HG03103 (cell line): ENCODE measurements around the gene SCGB1A1.
"Not testable (repeated sequence)": the region's sequence is repeated elsewhere in the genome, so short reads cannot be mapped to it uniquely, and the experiment has no call there.

Experiments used
- ATAC-seq: cut with Tn5 transposase; IDR thresholded peaks from one replicate; pipeline ENCODE4 v1.9.1; 2021; ENCODE audit warnings: low read depth; ENCODE audit not compliant: unreplicated experiment

Gene SCGB1A1, protein sequence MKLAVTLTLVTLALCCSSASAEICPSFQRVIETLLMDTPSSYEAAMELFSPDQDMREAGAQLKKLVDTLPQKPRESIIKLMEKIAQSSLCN

DNA sequence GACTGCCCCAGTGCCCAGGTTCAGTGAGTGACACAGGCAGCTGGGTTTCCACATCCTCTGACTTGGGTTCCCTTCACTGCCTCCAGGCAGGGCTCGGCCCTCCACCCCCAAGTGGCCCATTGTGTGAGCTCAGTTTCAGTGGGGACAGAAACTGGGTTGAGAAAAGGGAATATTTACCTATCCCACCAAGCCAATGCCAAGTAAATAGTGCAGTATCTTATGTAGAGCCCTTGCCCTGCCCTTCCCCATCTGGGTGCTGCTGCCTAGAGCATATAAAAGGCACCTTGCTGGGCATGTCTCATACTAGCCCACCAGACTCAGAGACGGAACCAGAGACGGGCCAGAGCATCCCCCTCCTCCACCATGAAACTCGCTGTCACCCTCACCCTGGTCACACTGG, at the start of gene SCGB1A1:
TSS of gene SCGB1A1 (plus strand) at position 301 of the 400 bp plus-strand sequence. CDS start at position 364, 63 bp downstream.
- no peak for ATAC-seq

DNA sequence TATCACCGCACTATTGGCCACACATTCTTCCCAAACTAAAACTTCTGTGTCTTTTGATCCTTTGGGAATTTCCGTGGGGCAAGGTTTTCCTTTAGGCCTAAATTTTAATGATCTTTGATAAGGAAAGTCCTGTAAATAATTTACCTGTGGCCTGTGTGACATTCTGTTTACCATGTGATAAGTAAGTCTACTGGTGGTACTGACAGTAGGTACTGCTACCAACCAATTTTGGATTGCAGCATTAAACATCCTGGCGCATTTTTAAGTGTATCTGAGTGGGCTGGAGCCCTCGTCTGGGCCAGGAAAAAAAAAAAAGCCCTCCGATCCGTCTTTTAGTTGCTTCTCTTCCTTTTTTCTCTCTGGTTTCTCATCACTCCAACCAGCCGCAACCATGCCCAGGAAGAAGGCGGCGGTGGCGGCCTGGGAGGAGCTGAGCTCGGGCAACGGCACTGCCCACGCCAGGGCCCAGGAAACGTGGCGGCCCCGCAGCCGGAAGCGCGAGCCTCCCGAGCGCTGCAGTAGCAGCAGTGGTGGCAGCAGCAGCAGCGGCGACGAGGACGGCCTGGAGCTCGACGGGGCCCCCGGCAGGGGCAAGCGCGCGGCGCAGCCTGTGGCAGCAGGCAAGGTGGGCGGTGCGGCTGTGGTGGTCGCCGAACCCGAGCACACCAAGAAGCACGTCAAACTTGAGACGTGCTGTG, 47.9 kb upstream of the SCGB1A1 start:
- no peak for ATAC-seq

DNA sequence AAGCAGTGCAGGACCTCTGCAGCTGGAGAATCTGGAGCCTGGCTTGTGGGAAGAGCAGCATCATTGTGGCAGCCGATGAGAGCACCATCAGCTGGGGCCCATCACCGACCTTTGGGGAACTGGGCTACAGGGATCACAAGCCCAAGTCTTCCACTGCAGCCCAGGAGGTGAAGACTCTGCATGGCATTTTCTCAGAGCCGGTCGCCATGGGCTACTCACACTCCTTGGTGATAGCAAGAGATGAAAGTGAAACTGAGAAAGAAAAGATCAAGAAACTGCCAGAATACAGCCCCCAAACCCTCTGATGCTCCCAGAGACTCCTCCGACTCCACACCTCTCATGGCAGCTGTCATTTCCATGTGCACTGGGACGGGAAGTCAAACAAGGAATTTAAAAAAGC, 46.0 kb upstream of the SCGB1A1 start:
- no peak for ATAC-seq

DNA sequence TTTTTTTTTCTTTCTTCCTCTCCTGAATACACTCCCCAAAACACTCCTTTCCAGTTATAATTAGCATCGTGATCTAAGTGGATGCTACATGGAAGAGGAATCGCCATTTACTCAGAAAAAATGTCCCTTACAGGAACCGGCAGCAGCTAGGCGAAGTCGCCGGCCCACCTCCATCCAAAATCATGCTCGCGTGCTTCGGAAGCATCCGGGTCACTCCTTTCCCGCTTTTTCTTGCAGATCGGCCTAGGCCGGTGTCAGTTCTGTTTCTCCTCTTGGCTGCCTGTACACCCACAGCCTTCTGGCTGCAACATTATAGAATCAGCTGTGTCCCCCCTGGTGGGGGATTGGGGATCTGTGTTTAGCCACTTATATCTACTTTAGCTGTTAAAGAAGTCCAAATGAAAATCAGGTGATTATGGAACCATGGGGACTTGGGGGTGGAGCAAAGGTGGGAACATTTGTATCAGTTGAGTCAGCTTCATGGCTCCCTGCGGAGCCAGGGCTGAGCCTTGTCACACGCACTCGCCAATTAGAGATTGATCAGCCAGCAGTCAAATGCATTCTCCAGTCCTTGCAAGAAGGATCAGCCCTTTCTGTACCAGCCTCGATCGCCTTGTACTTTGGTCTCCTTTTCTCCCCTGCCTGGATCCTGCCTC, 45.2 kb upstream of the SCGB1A1 start:
- no peak for ATAC-seq

DNA sequence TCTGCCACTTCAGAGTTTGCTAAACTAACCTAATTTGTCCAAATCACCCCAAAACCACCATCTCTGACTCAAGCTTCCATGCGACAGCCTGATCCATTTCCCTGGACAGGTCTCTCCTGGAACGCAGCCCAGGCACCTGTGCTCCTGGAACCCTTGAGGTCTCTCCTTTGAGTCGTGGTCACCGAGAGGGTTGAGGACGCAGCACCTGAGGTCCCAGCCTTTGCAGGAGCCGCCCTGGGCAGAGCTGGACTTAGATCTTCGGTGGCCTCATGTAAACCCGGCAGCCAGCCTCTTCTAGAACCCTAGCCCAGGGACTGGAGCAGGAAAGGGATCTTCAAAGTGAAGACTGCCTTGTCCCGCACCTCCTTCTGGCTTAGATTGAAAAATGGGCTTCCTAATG, 44.0 kb upstream of the SCGB1A1 start:
- no peak for ATAC-seq

DNA sequence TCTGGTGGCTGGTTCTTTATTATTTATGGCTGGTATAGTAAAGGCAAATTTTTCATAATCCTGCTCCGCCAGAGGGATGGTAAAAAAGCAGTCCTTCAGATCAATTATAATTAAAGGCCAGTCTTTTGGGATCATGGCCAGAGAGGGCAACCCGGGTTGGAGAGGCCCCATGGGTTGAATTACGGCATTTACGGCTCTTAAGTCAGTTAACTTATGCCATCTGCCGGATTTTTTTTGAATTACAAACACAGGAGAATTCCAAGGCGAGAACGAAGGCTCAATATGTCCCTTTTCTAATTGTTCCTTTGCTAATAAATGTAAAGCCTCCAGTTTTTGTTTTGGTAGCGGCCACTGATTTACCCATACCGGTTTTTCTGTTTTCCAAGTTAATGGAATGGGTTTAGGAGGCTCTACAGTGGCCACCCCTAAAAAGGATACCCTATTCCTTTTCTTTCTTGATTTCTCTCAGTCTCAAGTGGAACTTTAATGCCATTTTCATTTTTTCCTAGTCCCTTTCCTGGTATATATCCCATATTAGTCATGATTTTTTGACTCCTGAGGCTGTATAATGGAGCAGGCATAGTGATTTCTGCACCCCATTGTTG, 40.3 kb upstream of the SCGB1A1 start:
- ATAC-seq: not testable (repeated sequence)

DNA sequence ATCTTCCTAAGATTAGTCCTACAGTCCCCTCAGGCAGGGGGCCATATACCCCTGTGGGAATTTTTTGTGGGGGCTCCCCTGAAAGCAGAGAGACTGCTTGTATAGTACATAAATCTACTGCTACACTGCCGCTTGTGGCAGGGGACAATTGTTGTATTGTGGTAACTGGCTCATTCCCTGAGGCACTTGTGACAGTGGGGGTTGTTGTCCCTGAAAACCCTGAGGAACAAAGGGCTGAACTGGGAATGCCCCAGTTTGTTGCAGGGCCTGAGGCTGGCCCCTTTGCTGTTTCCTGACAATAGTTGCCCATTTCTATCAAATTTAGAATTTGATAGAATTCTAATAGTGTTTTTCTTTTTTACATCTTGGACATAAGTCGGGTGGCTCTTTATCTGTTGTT, 39.2 kb upstream of the SCGB1A1 start:
- ATAC-seq: not testable (repeated sequence)

DNA sequence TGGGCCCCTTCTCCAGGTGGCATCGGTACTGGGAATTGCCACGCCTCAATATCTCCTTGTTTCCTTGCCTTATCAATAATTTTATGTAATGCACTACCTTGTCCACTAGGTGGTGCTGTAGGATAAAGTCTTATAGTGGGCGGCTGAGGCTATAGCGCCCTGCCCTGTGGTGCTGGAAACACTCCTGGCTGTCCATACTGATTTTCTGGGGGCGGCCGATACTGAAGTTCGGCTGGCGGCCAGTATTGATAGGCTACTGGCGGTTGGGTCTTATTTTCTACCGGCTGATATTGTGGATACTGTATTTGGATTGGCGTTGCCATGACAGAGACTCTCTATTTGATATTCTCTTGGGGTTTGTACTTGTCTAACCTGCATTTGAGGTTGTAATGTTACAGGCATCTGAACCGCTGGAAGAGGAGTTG, 38.0 kb upstream of the SCGB1A1 start:
- not testable (repeated sequence) for ATAC-seq

DNA sequence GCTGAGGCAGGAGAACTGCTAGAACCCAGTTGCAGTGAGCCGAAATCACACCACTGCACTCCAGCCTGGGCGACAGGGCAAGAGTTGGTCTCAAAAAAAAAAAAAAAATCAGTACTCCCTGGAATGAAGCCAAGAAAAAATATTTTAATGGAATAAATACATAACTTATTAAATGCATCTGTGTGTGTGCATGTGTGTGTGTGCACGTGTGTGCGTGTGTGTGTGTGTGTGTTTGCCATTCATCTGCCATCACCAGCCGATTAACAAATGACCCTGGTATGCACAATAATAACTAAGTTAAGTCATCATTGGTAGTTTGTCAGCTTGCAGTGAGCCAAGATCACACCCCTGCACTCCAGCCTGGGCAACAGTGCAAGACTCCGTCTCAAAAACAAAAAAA, 35.0 kb upstream of the SCGB1A1 start:
- no peak for ATAC-seq

DNA sequence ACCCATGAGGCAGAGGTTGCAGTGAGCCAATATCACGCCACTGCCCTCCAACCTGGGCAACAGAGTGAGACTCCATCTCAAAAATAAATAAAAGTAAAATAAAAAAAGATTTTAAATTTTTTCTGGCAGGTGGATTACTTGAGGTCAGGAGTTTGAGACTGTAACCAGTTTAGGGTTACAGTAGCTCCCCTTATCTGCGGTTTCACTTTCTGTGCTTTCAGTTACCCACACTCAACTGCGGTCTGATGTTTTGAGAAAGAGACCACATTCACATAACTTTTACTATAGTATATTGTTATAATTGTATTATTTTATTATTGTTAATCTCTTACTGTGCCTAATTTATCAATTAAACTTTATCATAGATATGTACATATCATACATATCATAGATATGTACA, 32.8 kb upstream of the SCGB1A1 start:
- not testable (repeated sequence) for ATAC-seq

DNA sequence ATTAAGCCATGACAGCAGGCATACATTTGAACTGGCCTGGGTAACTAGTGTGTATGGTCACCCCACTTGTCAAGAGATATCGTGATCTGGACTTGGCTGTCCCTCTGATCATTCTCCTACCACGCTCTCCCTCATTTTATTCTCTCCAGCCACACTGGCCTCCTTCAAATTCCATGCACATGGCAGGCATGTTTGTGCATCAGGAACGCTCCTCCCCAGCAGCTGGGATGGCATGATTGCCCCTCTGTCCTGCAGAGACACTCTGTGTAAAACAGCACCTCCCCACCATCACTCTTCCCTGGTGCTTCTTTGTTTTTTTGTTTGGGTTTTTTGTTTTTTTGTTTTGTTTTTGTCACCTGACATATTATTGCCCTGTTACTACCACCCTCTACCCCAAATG, 31.5 kb upstream of the SCGB1A1 start:
- ATAC-seq: no peak

DNA sequence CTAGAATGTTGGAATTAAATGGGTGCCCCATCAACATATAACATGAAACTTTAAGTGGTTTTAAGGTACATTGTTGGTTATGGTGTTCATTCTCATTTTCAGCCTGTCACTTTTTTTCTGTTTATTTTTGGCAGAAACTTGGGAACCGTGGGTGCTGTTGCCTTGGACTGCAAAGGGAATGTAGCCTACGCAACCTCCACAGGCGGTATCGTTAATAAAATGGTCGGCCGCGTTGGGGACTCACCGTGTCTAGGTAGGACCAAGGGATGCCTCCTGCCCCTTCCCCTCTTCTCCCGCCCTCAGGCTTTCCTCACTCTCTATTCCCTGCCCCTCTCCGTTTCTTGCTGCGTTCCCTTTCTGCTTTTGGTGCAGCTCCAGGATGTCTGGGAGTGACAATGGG, 29.8 kb upstream of the SCGB1A1 start:
- ATAC-seq: no peak

DNA sequence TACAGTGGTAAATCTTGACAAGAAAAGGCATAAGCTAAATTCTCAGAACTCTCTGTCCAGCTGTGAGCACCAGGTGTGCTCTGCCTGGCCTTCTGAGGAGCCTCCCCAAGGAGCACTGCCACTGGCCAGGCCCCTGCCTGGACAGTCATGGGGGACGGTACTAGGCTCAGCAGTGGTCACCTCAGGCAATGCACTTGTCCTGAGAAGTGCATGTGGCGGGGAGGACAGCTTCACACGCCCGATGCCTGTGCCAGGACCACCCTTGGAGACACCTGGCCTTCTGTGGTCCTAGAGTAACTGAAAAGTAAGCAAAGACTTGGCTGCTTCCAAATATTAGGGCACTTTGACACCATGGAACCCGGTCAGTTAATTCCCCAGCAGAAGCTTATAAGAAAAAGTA, 28.6 kb upstream of the SCGB1A1 start:
- no peak for ATAC-seq

DNA sequence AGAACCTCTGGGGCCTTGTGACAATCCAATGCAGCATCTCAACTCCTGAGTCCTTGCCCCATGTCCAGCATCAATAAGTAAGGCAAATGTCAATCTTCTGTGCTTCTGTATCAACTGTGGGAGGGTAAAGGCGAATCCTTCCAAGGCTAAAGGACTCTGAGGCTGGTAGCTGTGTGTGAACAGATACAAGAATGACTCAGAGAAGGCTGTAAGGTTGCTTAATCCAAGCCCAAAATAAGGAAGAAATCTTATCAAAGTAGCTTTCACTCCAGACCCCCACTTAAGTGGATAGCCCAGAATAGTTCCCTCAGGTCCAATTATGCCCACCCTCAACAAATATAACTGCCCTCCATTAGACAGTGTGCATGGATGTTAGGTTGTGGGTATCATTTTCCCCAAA, 28.1 kb upstream of the SCGB1A1 start:
- ATAC-seq: no peak

DNA sequence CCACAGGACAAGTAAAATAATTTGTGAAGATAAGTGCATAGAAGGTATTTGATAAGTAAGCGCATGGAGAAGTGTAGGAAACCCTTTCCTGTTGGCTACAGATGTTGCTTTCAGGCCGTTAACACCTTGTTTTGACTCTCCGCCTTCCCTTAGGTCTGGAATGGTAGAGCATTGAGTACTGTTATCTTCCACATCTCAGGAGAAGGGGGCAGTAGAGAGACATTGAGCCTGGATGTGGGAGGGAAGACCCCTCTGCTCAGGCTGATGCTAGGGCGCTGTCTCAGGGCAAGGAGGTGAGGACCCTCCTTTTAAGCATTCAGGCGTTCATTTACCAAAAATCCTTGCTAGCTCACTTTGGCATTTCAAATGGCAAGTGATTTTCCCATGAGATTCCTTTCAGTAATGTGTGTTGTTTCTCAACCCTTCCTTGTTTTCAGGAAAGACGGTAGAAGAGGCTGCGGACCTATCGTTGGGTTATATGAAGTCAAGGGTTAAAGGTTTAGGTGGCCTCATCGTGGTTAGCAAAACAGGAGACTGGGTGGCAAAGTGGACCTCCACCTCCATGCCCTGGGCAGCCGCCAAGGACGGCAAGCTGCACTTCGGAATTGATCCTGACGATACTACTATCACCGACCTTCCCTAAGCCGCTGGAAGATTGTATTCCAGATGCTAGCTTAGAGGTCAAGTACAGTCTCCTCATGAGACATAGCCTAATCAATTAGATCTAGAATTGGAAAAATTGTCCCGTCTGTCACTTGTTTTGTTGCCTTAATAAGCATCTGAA, 27.0 kb upstream of the SCGB1A1 start:
- no peak for ATAC-seq

DNA sequence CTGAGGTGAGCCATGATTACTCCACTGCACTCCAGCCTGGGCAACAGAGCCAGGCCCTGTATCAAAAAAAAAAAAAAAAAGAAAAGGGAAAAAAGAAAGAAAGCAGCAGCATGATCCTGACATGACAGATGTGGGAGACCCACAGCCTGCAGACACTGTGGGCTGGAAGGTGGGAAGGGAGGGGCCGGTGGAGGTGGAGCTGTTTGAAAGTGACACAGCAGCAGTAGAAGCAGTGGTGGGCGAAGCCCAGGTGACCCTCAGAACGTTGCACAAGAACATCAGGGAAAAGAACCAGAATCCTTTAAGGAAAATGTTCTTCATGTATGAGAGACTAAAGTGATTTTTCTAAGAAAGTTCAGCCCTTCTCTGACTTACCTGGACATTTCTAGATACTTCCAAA, 26.3 kb upstream of the SCGB1A1 start:
- ATAC-seq: no peak

DNA sequence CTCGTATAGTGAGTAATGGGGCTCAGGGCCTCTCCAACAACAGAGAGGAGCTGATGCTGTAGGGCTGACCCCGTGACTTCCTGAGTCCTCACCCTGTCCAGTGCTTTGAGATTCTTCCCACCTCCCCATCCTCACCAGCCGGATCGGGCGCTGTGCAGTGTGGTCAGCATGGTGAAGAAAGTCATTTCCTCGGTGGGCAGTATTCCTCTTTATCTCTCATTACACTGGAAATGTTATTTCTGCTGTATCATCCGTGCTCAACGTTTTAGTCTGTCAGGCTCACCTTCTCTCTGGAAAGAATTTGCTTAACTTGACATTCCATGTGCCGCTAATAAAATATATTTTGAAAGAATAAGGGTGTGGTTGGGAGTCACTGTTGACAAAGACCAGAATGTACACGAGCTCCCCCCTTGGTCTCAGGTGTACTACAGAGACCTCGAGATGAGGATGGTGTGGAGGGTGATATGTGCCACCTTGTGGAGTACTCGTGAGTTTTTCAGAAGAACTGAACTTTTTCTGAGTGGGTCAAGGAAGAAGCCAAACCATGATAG, 25.7 kb upstream of the SCGB1A1 start:
- no peak for ATAC-seq

DNA sequence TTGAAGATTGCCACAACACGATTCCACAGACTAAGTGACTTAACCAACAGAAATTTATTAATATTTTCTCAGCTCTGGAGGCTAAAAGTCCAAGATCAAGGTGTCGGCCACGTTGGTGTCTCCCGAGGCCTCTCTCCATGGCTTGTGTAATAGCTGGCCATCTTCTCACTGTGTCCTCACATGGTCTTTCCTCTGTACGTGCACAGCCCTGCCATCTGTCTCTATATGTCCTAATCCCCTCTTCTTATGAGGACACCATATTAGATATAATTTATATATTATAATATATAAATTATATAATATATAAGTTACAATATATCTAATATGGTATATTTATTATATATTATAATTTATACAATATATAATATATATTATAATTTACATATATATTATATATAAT, 25.1 kb upstream of the SCGB1A1 start:
- no peak for ATAC-seq

DNA sequence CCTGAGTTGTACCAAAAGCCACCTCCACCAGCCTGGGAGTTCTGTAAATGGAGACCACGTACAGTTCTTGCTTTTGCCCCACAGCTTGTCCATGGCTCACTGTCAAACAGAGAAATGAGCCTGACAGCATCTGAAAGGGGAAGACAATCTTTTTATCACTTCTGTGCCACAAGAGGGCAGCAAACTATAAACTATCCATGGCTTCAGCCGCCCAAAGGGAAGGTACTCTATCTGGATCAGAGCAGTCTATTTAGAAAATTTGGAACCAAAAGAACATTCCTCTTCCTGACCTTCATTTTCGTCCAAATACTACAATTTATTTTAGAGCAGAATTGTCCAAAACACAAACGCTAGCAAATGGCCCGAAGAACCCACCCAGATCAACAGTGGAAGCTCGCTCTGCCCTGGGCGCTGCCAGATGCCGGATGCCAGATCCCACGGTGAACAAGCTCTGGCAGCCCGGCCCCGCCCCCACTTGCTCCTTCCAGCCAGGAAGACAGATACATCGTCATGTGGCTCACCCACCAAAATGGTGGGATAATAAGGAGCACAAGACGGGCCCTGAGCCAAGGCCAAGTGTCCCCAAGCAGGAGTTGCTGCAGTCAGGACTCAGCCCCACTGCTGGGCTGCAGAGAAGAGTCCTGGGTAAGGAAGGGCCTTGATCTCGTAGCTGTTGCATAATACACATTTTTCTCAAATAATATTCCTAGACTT, 23.9 kb upstream of the SCGB1A1 start:
- no peak for ATAC-seq
